ENCODE data around the gene FOXN3. TPM values are rescaled to one million over a fixed set of nuclear protein-coding genes. Genes with fewer than 3 reads are reported as not detected.

Gene FOXN3
- total and polyA plus RNA-seq, 2 donors (not counting 3 experiments of a cell fraction or from before 2014, with no cell fraction given), result 16.9 to 41.8 TPM

GRCh38 chr14:89108608-89109007 is 308.4 kb downstream of the FOXN3 start:
- H3K27ac ChIP-seq (ENCODE audit: insufficient read depth, low read depth, low read length), result no peak overlapping the region
- H3K9ac ChIP-seq (replicated peaks; ENCODE audit: extremely low read depth, insufficient read depth, low read length), result no peak overlapping the region
- POLR2A ChIA-PET, result no interaction called here
- H3K9me1 ChIP-seq (replicated peaks; ENCODE audit: control insufficient read depth, extremely low read depth, insufficient read depth, low read length), result no peaks in the 10 kb centered on the region
- H3K4me2 ChIP-seq (ENCODE audit: insufficient read depth, low read length), result no peak overlapping the region
- H4K20me1 ChIP-seq (replicated peaks; ENCODE audit: control insufficient read depth, extremely low read depth, insufficient read depth, low read length), result no peaks in the 10 kb centered on the region
- dilution Hi-C loops (cut with MboI; ENCODE audit: extremely low pct_ligation_motif_present, low sequenced_read_pairs) (no loop called here), intact Hi-C loops (cut with micrococcal nuclease) (no loop called here)
- H3K4me1 ChIP-seq (ENCODE audit: control insufficient read depth, extremely low read depth, insufficient read depth, low read length), result no peaks in the 10 kb centered on the region
- no peaks in the 10 kb centered on the region for H3K9me3 ChIP-seq (replicated peaks; ENCODE audit: control insufficient read depth, insufficient read depth, low read length)
- FAIRE-seq, result no peak
- TF ChIP-seq CTCF (IDR thresholded peaks at IDR 0.05; ENCODE audit: extremely low read depth in 1 of 2, insufficient read depth in 1 of 2, low read depth in 1 of 2, low read length in 2 of 2) (no peak), JUN (IDR thresholded peaks at IDR 0.05; ENCODE audit: borderline replicate concordance, insufficient read depth, insufficient read length, low read depth) (no peak), MAX (IDR thresholded peaks at IDR 0.05; ENCODE audit: insufficient read depth, insufficient read length) (no peak), POLR2A (IDR thresholded peaks at IDR 0.05; ENCODE audit: low read depth, low read length) (no peak), EZH2 (IDR thresholded peaks at IDR 0.05; ENCODE audit: borderline replicate concordance, low read depth, low read length, severe bottlenecking) (no peak)
- DNase-seq (ENCODE audit: low read depth, low spot score), result no peak
- no peaks in the 10 kb centered on the region for H3K27me3 ChIP-seq (ENCODE audit: control insufficient read depth in 2 of 2, insufficient read depth in 2 of 2, low read length in 2 of 2)
- BruUV-seq (replicated peaks), result no TSS peak
- H3K79me2 ChIP-seq (ENCODE audit: control insufficient read depth, insufficient read depth, low read length), result no peaks in the 10 kb centered on the region
- H3K36me3 ChIP-seq (ENCODE audit: control insufficient read depth in 2 of 2, extremely low read depth in 1 of 2, insufficient read depth in 2 of 2, low read length in 2 of 2), result no peaks in the 10 kb centered on the region
- H3K4me3 ChIP-seq (replicated peaks in 1 of 3; ENCODE audit: insufficient read depth in 1 of 3, low read depth in 1 of 3, low read length in 3 of 3), result no peak overlapping the region
- CTCF ChIA-PET, result interaction anchor here (1.2 kb wide), 1 partner anchor 68 kb away, joined by 3 read pairs; no protein-coding TSS in a partner anchor
- H2AFZ ChIP-seq (ENCODE audit: low read depth, low read length), result no peak overlapping the region

- H3K4me2 ChIP-seq (ENCODE audit: insufficient read depth, low read length), result no peak overlapping the region
- H3K79me2 ChIP-seq (ENCODE audit: control insufficient read depth, insufficient read depth, low read length), result no peaks in the 10 kb centered on the region
- H4K20me1 ChIP-seq (replicated peaks; ENCODE audit: control insufficient read depth, extremely low read depth, insufficient read depth, low read length), result no peaks in the 10 kb centered on the region
- no peaks in the 10 kb centered on the region for H3K27me3 ChIP-seq (ENCODE audit: control insufficient read depth in 2 of 2, insufficient read depth in 2 of 2, low read length in 2 of 2)
- H3K27ac ChIP-seq (ENCODE audit: insufficient read depth, low read depth, low read length), result no peak overlapping the region
- POLR2A ChIA-PET, result no interaction called here
- no peaks in the 10 kb centered on the region for H3K9me1 ChIP-seq (replicated peaks; ENCODE audit: control insufficient read depth, extremely low read depth, insufficient read depth, low read length)
- DNase-seq (ENCODE audit: low read depth, low spot score), result no peak
- dilution Hi-C loops (cut with MboI; ENCODE audit: extremely low pct_ligation_motif_present, low sequenced_read_pairs), result no loop called here
- CTCF ChIA-PET, result interaction anchor here (1.1 to 1.2 kb wide), 3 partner anchors 9 to 67 kb away, joined by 3 read pairs; no protein-coding TSS in a partner anchor
- H3K9ac ChIP-seq (replicated peaks; ENCODE audit: extremely low read depth, insufficient read depth, low read length), result no peak overlapping the region
- H3K9me3 ChIP-seq (replicated peaks; ENCODE audit: control insufficient read depth, insufficient read depth, low read length), result no peaks in the 10 kb centered on the region
- no peak overlapping the region for H3K4me3 ChIP-seq (replicated peaks in 1 of 3; ENCODE audit: insufficient read depth in 1 of 3, low read depth in 1 of 3, low read length in 3 of 3)
- no peaks in the 10 kb centered on the region for H3K4me1 ChIP-seq (ENCODE audit: control insufficient read depth, extremely low read depth, insufficient read depth, low read length)
- intact Hi-C loops (cut with micrococcal nuclease), result no loop called here
- no peaks in the 10 kb centered on the region for H3K36me3 ChIP-seq (ENCODE audit: control insufficient read depth in 2 of 2, extremely low read depth in 1 of 2, insufficient read depth in 2 of 2, low read length in 2 of 2)
- no peak overlapping the region for H2AFZ ChIP-seq (ENCODE audit: low read depth, low read length)
- TF ChIP-seq CTCF (IDR thresholded peaks at IDR 0.05; ENCODE audit: extremely low read depth in 1 of 2, insufficient read depth in 1 of 2, low read depth in 1 of 2, low read length in 2 of 2), result no peak
- TF ChIP-seq MYC (IDR thresholded peaks at IDR 0.05; ENCODE audit: low read depth, low read length), result no peak
- TF ChIP-seq FOS (IDR thresholded peaks at IDR 0.05; ENCODE audit: borderline replicate concordance, insufficient read depth, low read length), result no peak
- no peak for TF ChIP-seq POLR2A (IDR thresholded peaks at IDR 0.05; ENCODE audit: low read depth, low read length)
- TF ChIP-seq POLR2AphosphoS5 (IDR thresholded peaks at IDR 0.05; ENCODE audit: insufficient read depth, low read depth, low read length), result no peak
- no peak for TF ChIP-seq JUN (IDR thresholded peaks at IDR 0.05; ENCODE audit: borderline replicate concordance, insufficient read depth, insufficient read length, low read depth)
- no peak for TF ChIP-seq EZH2 (IDR thresholded peaks at IDR 0.05; ENCODE audit: borderline replicate concordance, low read depth, low read length, severe bottlenecking)
- TF ChIP-seq MAX (IDR thresholded peaks at IDR 0.05; ENCODE audit: insufficient read depth, insufficient read length), result no peak
- TF ChIP-seq GATA2 (IDR thresholded peaks at IDR 0.05; ENCODE audit: insufficient read depth, insufficient read length, low read depth, low read length), result no peak
- no peak for FAIRE-seq
- BruUV-seq (replicated peaks), result no TSS peak
Measured at GRCh38 chr14:89107626-89108025, 309.4 kb downstream of the FOXN3 start.
